H9 (cell line): ENCODE data around the gene CARM1. TPM values are rescaled to one million over a fixed set of nuclear protein-coding genes. Genes with fewer than 3 reads are reported as not detected.
A peak's percentile ranks its signal among the peaks of the same experiment; 100 is the strongest.

ENCODE experiments used
- DNase-seq: peaks from one replicate; pipeline ENCODE4 v3.0.0-alpha.2; 2017
- H2AFZ ChIP-seq: one replicate; pipeline ENCODE4 v1.6.1; 2013; ENCODE audit warnings: mild to moderate bottlenecking, low read length, control low read depth, moderate library complexity
- H2AK5ac ChIP-seq: 2 replicates; pipeline ENCODE4 v1.6.1; 2013; ENCODE audit warnings: low read length, control low read depth, mixed read lengths; ENCODE audit not compliant: insufficient read length
- H2BK120ac ChIP-seq: one replicate; pipeline ENCODE4 v1.6.1; 2013; ENCODE audit warnings: low read depth, mild to moderate bottlenecking, low read length, control low read depth, inconsistent platforms; ENCODE audit not compliant: poor library complexity, severe bottlenecking
- H2BK12ac ChIP-seq: 2 replicates; pipeline ENCODE4 v1.6.1; 2013; ENCODE audit warnings: low read length, control low read depth, mixed read lengths, low read depth; ENCODE audit not compliant: insufficient read length
- H2BK15ac ChIP-seq: 2 replicates; pipeline ENCODE4 v1.6.1; 2013; ENCODE audit warnings: low read depth, low read length, control low read depth
- H2BK20ac ChIP-seq: one replicate; pipeline ENCODE4 v1.6.1; 2013; ENCODE audit warnings: low read depth, mild to moderate bottlenecking, low read length, control low read depth, inconsistent platforms; ENCODE audit not compliant: poor library complexity, severe bottlenecking
- H2BK5ac ChIP-seq: 2 replicates; pipeline ENCODE4 v1.6.1; 2013; ENCODE audit warnings: low read length, control low read depth, mixed read lengths; ENCODE audit not compliant: insufficient read length
- H3K14ac ChIP-seq: 2 replicates; pipeline ENCODE4 v1.6.1; 2013; ENCODE audit warnings: low read length, control low read depth; ENCODE audit not compliant: insufficient read depth
- H3K18ac ChIP-seq: 2 replicates; pipeline ENCODE4 v1.6.1; 2013; ENCODE audit warnings: low read depth, mild to moderate bottlenecking, mixed read lengths, low read length, control low read depth; ENCODE audit not compliant: insufficient read length
- H3K23ac ChIP-seq: 2 replicates; pipeline ENCODE4 v1.6.1; 2013; ENCODE audit warnings: low read length, control low read depth, mixed read lengths, low read depth; ENCODE audit not compliant: insufficient read length
- H3K23me2 ChIP-seq: 2 replicates; pipeline ENCODE4 v1.6.1; 2013; ENCODE audit warnings: low read depth, mild to moderate bottlenecking, mixed read lengths, low read length, control low read depth; ENCODE audit not compliant: insufficient read length, poor library complexity, severe bottlenecking
- H3K27ac ChIP-seq: 2 replicates; pipeline ENCODE4 v1.5.1; 2013; ENCODE audit warnings: low read length, control low read depth, mixed read lengths, low read depth; ENCODE audit not compliant: insufficient read length
- H3K27me3 ChIP-seq: 2 replicates; pipeline ENCODE4 v1.6.1; 2013; ENCODE audit warnings: low read length, control low read depth, inconsistent platforms; ENCODE audit not compliant: insufficient read depth
- H3K4ac ChIP-seq: 2 replicates; pipeline ENCODE4 v1.6.1; 2013; ENCODE audit warnings: low read depth, mild to moderate bottlenecking, control low read depth, inconsistent platforms, low read length, moderate library complexity
- H3K4me1 ChIP-seq: 2 replicates; pipeline ENCODE4 v1.6.1; 2013; ENCODE audit warnings: low read length, control low read depth, inconsistent platforms; ENCODE audit not compliant: insufficient read depth
- H3K4me2 ChIP-seq: 2 replicates; pipeline ENCODE4 v1.6.1; 2013; ENCODE audit warnings: low read length, control low read depth, mixed read lengths; ENCODE audit not compliant: insufficient read length, insufficient read depth
- H3K56ac ChIP-seq: 2 replicates; pipeline ENCODE4 v1.6.1; 2013; ENCODE audit warnings: low read depth, mild to moderate bottlenecking, mixed read lengths, low read length, control low read depth; ENCODE audit not compliant: insufficient read length
- H3K79me1 ChIP-seq: 2 replicates; pipeline ENCODE4 v1.6.1; 2013; ENCODE audit warnings: low read depth, mild to moderate bottlenecking, moderate library complexity, low read length, control low read depth, inconsistent platforms; ENCODE audit not compliant: insufficient read depth, poor library complexity, severe bottlenecking
- H3K79me2 ChIP-seq: 2 replicates; pipeline ENCODE4 v1.6.1; 2013; ENCODE audit warnings: low read length, control low read depth, inconsistent platforms; ENCODE audit not compliant: insufficient read depth
- H3K9ac ChIP-seq: 2 replicates; pipeline ENCODE4 v1.6.1; 2013; ENCODE audit warnings: low read length, control low read depth, mixed read lengths; ENCODE audit not compliant: insufficient read length; ENCODE audit errors: extremely low read depth
- H3K9me3 ChIP-seq: one replicate; pipeline ENCODE4 v1.6.1; 2013; ENCODE audit warnings: low read depth, low read length, inconsistent platforms; ENCODE audit not compliant: control insufficient read depth
- H3T11ph ChIP-seq: one replicate; pipeline ENCODE4 v1.6.1; 2013; ENCODE audit warnings: mild to moderate bottlenecking, low read length, control low read depth, inconsistent platforms
- H4K20me1 ChIP-seq: one replicate; pipeline ENCODE4 v1.6.1; 2013; ENCODE audit not compliant: control insufficient read depth, insufficient read length, insufficient read depth
- H4K5ac ChIP-seq: 2 replicates; pipeline ENCODE4 v1.6.1; 2013; ENCODE audit warnings: low read depth, mild to moderate bottlenecking, mixed read lengths, low read length, control low read depth; ENCODE audit not compliant: insufficient read length
- H4K8ac ChIP-seq: replicated peaks from 2 replicates; pipeline ENCODE4 v1.6.1; 2013; ENCODE audit warnings: low read length, control low read depth, mixed read lengths, low read depth; ENCODE audit not compliant: insufficient read length
- H4K91ac ChIP-seq: 2 replicates; pipeline ENCODE4 v1.6.1; 2013; ENCODE audit warnings: low read depth, mild to moderate bottlenecking, moderate library complexity, mixed read lengths, low read length, control low read depth; ENCODE audit not compliant: insufficient read length
- H3K27ac Mint-ChIP-seq, 3 experiments: 2 replicates in 2 of 3; 3 replicates in 1 of 3; pipeline ENCODE4 v1.8.0; 2020 to 2021; ENCODE audit warnings: mixed read lengths in 3 of 3, mild to moderate bottlenecking in 1 of 3, moderate library complexity in 1 of 3
- H3K27me3 Mint-ChIP-seq: 2 replicates; pipeline ENCODE4 v1.8.0; 2021; ENCODE audit warnings: low read depth, mild to moderate bottlenecking, moderate library complexity, mixed read lengths
- H3K36me3 Mint-ChIP-seq, 3 experiments: 2 replicates in 2 of 3; 3 replicates in 1 of 3; pipeline ENCODE4 v1.8.0; 2020 to 2021; ENCODE audit warnings: low read depth in 3 of 3, mixed read lengths in 3 of 3; ENCODE audit not compliant: insufficient read depth in 1 of 3
- H3K4me1 Mint-ChIP-seq, 2 experiments: 2 replicates each; pipeline ENCODE4 v1.8.0; 2020; ENCODE audit warnings: mixed read lengths in 2 of 2
- H3K4me3 Mint-ChIP-seq, 2 experiments: 2 replicates in 1 of 2; 3 replicates in 1 of 2; pipeline ENCODE4 v1.8.0; 2020 to 2021; ENCODE audit warnings: mild to moderate bottlenecking in 2 of 2, mixed read lengths in 2 of 2, moderate library complexity in 1 of 2
- H3K9me3 Mint-ChIP-seq, 2 experiments: 2 replicates in 1 of 2; 3 replicates in 1 of 2; pipeline ENCODE4 v1.8.0; 2020; ENCODE audit warnings: mild to moderate bottlenecking in 2 of 2, mixed read lengths in 2 of 2, moderate library complexity in 1 of 2
- CTCF ChIP-seq: fragments of 200-600 bp; sonication (generic); conservative IDR thresholded peaks from 3 replicates; pipeline ENCODE4 v1.8.0; 2021; ENCODE audit warnings: antibody characterized with exemption, mild to moderate bottlenecking
- WGBS: extraction: QIAGEN DNeasy Blood & Tissue Kit; methylation state at CpG from one replicate; pipeline ENCODE4 v1.1.7; 2013; ENCODE audit warnings: missing lambda C conversion rate, low lambda C conversion rate, mixed read lengths; ENCODE audit not compliant: insufficient read length; ENCODE audit errors: extremely low coverage; 5-methylcytosine and 5-hydroxymethylcytosine counted together
- total RNA-seq: library from RNA; stranded (reverse); gene quantifications from 2 replicates; pipeline ENCODE4 v1.2.1, GENCODE V29; 2021

The CARM1 gene
- total RNA-seq, 1 experiment from 2014 or later: 111 TPM

GRCh38 chr19:10895363-10895762 lies 24.0 kb downstream of the CARM1 start:
- no peaks in the 10 kb centered on the region for H3K23me2 ChIP-seq
- H3K4me2 ChIP-seq: no peak overlapping the region
- H4K5ac ChIP-seq: no peak overlapping the region
- no peak overlapping the region for H4K91ac ChIP-seq
- H4K8ac ChIP-seq: no peak overlapping the region
- H4K20me1 ChIP-seq: no peaks in the 10 kb centered on the region
- no peak overlapping the region for H3K4me3 Mint-ChIP-seq
- no peak for TF ChIP-seq CTCF
- H3K4me1 ChIP-seq: peaks cover 4% of the 10 kb centered on the region; the same call in 1 of the 2 replicates
- no peaks in the 10 kb centered on the region for H3K9me3 Mint-ChIP-seq
- H3K18ac ChIP-seq: no peak overlapping the region
- no CpG with 5 or more reads among the region's 6 CpGs for WGBS
- H3K14ac ChIP-seq: no peak overlapping the region
- no peaks in the 10 kb centered on the region for H3K79me1 ChIP-seq
- no peak overlapping the region for H2BK20ac ChIP-seq
- no peak overlapping the region for H2BK12ac ChIP-seq
- H3T11ph ChIP-seq: no peak overlapping the region
- no peak overlapping the region for H3K27ac ChIP-seq
- no peak overlapping the region for H3K23ac ChIP-seq
- peaks cover 49 to 52% of the 10 kb centered on the region in 2 experiments for H3K4me1 Mint-ChIP-seq
- H2BK120ac ChIP-seq: no peak overlapping the region
- no peaks in the 10 kb centered on the region for H3K9me3 ChIP-seq
- H3K36me3 Mint-ChIP-seq: peaks cover 0 to 2% (median 0%) of the 10 kb centered on the region in 3 experiments; a peak in 3 of 7 replicates
- no peak overlapping the region for H2BK5ac ChIP-seq
- no peak overlapping the region for H2AK5ac ChIP-seq
- no peak overlapping the region for H3K56ac ChIP-seq
- no peaks in the 10 kb centered on the region for H3K27me3 ChIP-seq
- H2BK15ac ChIP-seq: no peak overlapping the region
- no peaks in the 10 kb centered on the region; the same call in none of the 2 replicates for H3K27me3 Mint-ChIP-seq
- peak overlapping the region in 2 of 3 experiments; percentile 68 to 94; a peak in 2 of 7 replicates for H3K27ac Mint-ChIP-seq
- peaks cover 7% of the 10 kb centered on the region; the same call in 1 of the 2 replicates for H3K79me2 ChIP-seq
- no peak for DNase-seq
- H2AFZ ChIP-seq: no peak overlapping the region
- H3K4ac ChIP-seq: no peak overlapping the region
- H3K9ac ChIP-seq: no peak overlapping the region
